IPS DF 19.7 (cell line): ENCODE measurements around the gene CLP1.

ENCODE experiments used
- DNase-seq: peaks from one replicate; pipeline ENCODE4 v3.0.0-alpha.2; 2013; ENCODE audit warnings: low read depth, low spot score

CLP1 gene

GRCh38 chr11:57657194-57658022 lies at the start of gene CLP1:
TSS of gene CLP1 (plus strand) at chr11:57657762. CDS start at chr11:57659477, 1,715 bp downstream.
- DNase-seq: peak; percentile 94

GRCh38 chr11:57610170-57610569 lies 47.4 kb upstream of the CLP1 start:
- DNase-seq: no peak

DNA sequence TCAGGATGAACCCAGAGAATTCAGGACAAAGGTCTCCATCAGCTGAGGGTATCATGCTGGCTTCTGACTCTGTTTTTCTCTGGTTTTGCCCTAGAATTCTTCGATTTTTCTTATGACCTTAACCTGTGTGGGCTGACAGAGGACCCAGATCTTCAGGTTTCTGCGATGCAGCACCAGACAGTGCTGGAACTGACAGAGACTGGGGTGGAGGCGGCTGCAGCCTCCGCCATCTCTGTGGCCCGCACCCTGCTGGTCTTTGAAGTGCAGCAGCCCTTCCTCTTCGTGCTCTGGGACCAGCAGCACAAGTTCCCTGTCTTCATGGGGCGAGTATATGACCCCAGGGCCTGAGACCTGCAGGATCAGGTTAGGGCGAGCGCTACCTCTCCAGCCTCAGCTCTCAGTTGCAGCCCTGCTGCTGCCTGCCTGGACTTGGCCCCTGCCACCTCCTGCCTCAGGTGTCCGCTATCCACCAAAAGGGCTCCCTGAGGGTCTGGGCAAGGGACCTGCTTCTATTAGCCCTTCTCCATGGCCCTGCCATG lies 43.3 kb upstream of the CLP1 start:
- DNase-seq: no peak

DNA sequence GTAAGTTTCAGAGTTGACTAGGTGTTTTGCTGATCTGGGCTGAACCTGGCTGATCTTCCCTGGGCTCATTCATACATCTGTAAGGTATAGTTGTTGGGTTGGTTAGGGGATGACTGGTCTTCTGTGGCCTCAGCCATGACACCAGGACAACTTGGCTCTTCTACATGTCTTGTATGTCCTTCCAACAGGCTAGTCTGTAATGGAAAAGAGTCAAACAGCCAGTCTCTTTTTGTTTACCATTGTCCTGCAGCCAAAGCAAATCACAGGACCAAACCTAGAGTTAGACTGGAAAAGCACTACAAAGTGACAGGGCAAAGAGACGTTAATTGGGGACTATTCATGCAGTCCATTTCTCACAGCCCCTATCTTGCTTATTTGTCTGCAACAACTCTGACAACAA lies 42.3 kb upstream of the CLP1 start:
- no peak for DNase-seq

- no peak for DNase-seq
Observed at GRCh38 chr11:57616595-57616994, 41.0 kb upstream of the CLP1 start.

GRCh38 chr11:57618438-57618837 lies 39.1 kb upstream of the CLP1 start:
- no peak for DNase-seq

DNA sequence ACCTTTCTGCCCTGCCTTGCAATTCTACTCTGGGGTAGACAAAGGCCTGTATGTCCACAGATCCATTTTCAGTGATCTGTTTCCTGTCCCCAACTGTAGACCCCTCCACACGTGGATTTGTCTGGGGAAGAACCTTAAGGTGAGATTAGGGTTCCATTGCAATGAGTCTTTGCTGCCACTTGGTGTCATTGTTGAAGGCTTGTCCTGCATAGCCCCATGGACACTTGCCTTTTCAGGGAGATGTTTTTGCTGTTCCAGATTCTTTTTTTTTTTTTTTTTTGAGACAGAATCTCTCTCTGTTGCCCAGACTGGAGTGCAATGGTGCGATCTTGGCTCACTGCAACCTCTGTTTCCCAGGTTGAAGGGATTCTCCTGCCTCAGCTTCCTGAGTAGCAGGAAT lies 38.2 kb upstream of the CLP1 start:
- DNase-seq: no peak

- DNase-seq: no peak
Observed at GRCh38 chr11:57620467-57620866, 37.1 kb upstream of the CLP1 start.

DNA sequence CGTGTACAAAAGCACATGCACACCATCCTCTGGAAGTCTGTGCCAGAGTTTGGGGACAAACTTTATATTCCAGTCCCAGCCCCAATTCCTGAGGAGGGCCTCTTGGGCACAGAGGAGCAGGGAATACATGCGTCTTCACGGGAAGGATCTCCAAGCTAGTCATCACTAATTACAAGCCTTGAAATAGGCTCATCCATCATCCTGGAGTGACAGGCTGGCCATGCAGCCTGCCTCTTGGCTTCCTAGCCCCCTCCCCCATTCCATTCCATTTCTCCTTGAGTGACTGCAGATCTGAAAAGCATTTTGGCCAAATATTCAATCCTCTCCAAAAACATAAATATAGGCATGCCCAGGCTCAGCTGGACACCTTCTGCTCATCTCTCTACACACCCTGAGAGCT lies 35.3 kb upstream of the CLP1 start:
- no peak for DNase-seq

GRCh38 chr11:57624864-57625263 lies 32.7 kb upstream of the CLP1 start:
- DNase-seq: no peak

DNA sequence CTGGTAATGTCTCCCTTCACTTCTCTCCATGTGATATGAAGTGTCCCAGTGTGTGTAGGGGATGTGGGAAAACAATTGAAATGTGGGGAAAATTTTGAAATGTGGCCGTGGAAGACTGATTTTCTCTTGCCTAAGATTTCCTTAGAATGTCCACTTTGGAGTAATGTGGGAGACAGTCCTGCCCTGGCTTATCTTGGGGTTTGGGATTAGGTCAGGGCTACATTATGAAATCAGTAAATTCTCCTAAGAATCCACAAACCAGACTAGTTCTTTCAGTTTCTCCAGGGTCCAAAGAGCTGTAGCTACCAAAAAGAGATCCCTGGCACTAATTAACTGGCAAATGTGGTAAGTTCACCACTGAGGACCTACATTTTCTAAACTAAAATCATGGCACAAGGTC lies 30.7 kb upstream of the CLP1 start:
- no peak for DNase-seq

- no peak for DNase-seq
Observed at GRCh38 chr11:57630171-57630570, 27.4 kb upstream of the CLP1 start.

DNA sequence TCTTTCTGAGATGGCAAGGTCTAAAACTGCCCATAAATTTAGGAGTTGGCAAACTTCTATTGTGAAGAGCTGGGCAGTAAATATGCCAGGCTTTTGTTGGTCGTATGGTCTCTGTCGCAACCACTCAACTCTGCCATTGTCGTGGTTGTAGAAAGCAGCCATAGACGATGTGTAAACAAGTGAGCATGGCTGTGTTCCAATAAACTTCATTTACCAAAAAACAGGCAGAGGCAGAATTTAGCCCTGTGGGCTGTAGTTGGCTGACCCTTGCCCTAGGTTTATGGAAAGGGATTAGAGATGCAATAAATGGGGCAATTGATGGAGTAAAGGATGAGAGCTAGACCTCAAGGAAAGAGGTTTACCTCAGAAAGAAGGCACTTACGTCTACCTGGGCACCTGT lies 25.4 kb upstream of the CLP1 start:
- no peak for DNase-seq

GRCh38 chr11:57633394-57634070 lies 24.0 kb upstream of the CLP1 start:
- no peak for DNase-seq

DNA sequence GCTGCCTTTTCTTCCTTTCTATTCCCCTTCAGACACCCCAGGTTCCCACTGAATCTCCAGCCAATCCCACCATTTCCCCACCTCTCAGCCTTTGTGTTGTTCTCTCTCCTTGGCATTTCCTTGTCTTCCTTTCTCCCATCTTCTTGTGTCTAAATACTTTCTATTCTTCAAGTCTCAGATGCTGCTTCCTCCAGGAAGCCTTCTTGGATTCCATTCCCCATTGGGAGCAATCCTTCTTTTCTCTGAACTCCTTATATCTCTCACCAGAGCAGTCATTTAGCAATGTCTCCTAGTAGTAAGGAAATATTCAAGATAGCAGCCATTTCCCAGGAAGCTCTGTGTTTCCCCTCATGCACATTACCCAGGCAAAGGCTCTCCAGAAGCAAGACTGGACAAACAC lies 23.3 kb upstream of the CLP1 start:
- DNase-seq: no peak

DNA sequence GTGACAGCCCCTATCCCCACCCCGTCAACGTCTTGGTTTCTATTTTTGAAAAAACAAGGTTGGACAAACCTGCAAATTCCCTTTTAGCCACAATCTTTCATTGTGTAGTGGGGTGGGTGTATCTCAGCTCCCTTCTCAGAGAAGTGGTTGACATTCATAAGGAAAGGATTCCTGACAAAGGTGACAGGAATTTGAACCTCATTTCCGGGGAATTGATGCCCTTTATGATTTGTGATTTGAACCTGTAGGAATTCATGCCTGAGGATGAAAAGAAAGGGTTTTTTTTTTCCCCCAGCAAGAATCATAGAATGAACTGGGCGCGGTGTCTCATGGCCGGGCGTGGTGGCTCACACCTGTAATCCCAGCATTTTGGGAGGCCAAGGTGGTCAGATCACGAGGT lies 22.3 kb upstream of the CLP1 start:
- DNase-seq: no peak

DNA sequence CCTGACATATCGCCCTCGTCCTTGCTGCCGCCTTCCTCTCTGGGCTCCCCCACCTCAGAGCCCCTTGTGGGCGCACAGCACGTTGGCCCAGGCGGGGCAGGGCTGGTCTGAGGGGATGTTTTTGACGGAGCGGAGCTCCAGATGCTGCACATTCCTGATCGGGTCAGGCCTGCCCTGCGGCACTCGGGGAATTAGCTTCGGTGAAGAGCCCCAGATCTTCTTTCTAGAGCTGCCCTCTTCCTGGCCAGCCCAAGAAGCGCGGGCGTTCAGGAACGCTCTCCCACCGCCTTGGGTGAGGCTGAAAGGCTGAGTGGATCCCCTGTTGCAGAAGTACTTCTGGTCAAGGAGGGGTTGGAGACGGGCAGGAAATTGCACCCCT lies 19.9 kb upstream of the CLP1 start:
- DNase-seq: no peak

GRCh38 chr11:57638005-57638781 lies 19.4 kb upstream of the CLP1 start:
- peak; percentile 96 for DNase-seq

DNA sequence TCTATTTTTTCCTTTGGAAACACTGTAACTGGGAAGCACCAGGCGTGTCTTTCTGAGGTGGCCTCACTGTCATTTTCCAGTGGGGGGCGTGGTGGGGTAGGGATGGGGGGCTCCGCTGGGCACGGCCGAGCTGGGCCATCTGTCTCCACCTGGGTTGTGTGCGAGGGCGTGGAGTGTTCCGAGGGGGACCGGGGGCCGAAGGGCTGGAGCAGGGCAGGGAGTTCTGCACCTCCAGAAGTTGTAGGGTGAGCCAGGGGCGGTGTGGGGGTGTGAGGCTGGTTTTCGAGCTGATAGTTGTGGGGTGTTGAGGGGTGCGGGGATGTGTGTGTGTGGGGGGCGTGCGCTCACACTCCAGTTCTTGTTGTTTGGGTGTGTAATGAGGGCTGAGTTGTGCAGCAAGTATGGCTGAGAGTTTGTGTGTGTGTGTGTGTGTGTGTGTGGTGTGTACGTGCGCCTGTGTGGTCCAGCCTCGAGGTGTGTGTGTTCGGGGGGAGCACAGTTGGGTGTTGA lies 18.7 kb upstream of the CLP1 start:
- DNase-seq: no peak

DNA sequence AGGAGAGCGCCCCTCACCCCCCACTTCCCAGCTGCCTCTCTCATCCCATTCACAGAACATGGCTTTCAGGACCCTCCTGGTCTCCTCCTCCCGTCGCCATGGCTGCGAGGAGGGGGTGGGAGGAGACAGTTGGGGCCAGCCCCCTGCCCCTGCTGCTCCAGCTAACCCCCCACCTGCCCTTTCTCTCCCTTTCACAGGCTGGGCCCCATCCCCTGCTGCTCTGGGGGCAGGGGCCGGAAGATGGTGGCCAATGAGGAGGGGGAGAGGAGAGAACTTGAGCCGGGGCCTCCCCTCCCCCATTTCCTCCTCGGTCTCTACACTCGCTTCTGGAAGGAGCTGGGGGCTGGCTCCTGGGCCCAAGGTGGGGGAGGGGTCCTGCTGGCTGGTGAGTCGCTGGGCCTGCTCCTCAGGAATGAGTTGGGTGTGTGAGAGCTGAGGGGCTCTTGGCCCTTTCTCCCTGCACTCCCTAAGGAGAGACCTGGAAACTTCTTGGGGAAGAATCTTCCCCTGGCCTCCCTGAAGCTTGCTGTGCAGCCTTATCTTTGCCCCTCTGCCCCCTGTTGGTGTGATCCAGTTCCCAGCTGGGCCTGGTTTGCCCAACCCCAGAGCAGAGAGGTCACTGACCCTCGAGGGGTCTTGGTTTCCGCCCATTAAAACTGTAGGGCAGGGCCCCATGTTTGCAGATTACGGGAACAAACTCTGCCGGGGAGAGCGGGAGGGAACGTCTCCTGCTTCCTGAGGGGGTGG lies 18.1 kb upstream of the CLP1 start:
- DNase-seq: peak; percentile 96

- DNase-seq: no peak
Observed at GRCh38 chr11:57640068-57640800, 17.3 kb upstream of the CLP1 start.
